Activated gamma-delta T cell treated with anti-CD3 and anti-CD28 coated beads, Interleukin-2, amount 50 U/mL, for 16 hours (primary cell): Measurements from ENCODE around the gene POLR1G.

Experiments
- DNase-seq: peaks from one replicate; pipeline ENCODE4 v3.0.0-alpha.2; 2020; ENCODE audit warnings: low read depth

The POLR1G gene, protein sequence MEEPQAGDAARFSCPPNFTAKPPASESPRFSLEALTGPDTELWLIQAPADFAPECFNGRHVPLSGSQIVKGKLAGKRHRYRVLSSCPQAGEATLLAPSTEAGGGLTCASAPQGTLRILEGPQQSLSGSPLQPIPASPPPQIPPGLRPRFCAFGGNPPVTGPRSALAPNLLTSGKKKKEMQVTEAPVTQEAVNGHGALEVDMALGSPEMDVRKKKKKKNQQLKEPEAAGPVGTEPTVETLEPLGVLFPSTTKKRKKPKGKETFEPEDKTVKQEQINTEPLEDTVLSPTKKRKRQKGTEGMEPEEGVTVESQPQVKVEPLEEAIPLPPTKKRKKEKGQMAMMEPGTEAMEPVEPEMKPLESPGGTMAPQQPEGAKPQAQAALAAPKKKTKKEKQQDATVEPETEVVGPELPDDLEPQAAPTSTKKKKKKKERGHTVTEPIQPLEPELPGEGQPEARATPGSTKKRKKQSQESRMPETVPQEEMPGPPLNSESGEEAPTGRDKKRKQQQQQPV

DNA sequence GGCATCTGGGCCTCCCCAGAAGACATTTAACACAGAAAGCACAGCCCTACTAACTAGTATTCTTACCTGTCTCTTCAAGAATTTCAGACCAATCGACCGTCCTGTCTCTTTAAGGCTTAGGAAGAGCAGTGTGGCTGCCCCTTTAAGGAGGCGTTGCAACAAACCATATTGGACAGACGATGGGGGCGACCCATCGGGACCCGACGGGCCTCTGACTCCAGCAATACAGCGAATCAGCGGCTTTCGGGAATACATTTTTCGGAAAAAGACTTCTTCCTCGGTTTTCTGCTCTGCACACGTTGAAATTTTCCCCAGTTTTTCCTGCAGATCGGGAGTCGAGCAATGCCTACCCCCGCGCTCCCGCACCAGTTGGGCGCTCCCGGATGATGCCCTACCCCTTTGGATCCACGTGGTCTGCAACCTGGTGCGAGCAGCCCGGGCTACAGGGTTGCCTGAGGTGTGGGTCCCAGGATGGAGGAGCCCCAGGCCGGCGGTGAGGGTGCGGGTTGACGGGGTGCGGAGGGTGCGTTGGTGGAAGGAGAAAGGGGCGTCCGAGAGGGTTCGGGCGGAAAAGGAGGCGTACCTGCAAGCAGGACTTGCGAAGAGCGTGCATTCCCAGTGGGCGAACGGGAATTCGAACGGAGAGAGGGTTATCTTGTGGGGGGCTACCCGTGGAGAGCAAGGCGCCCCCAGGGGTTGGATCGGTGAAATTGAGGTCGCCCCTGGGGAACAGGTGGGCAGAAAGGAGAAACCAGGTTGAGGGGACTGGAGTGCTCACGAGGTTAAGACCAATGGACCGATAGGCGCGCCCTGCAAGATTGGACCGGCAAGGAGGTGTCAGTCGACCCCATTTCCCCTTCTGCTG lies at the start of gene POLR1G:
Gene POLR1G (plus strand): TSS at position 419 of the 865 bp plus-strand sequence. CDS start 53 bp downstream, at position 472.
- DNase-seq, result peak; percentile 68

DNA sequence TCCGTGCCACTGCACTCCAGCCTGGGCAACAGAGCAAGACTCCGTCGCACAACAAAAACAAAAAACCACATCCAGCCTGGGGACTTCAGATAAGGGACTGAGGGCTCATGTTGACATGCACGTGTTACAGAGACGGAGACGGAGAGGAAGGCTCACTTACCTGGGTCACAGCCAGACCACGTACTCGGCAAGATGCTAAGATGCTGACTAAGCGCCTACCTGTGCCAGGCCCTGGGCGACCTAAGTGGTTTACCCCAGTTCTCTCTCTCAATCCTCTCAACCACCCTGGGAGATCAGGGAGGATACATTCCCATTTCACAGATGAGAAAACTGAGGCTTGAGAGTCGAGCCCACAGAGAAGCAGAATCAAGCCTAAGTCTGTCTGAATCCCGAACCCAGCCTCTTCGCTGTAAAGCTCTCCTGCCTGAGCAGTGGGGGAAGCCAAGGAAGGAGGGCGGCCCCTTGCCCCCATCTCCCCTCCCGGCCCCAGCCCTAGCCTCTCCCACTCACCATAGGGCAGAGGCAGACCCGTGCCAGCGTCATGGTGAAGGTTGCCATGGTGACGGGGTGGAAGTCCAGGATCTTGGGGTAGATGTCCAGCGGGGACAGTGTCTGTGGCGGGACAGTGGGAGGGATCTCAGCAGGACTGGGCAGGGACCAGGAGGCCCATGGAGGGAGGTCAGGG lies 49.5 kb upstream of the POLR1G start:
- no peak for DNase-seq

DNA sequence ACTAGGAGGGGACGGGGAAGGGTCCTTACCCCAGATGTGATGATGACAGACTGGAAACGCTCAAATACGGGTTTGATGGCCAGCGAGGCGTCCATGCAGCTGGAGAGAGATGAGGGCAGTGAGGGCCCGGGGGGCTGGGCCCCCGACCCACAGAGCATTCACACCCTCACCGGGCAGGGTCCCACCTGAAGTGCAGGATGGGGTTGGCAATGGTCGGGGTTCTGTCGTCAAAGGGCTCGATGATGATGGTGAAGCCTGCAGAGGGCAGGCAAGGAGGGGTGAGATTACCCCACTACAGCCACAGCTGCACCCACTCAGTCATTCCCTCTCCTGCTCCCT lies 49.0 kb upstream of the POLR1G start:
- DNase-seq, result no peak

DNA sequence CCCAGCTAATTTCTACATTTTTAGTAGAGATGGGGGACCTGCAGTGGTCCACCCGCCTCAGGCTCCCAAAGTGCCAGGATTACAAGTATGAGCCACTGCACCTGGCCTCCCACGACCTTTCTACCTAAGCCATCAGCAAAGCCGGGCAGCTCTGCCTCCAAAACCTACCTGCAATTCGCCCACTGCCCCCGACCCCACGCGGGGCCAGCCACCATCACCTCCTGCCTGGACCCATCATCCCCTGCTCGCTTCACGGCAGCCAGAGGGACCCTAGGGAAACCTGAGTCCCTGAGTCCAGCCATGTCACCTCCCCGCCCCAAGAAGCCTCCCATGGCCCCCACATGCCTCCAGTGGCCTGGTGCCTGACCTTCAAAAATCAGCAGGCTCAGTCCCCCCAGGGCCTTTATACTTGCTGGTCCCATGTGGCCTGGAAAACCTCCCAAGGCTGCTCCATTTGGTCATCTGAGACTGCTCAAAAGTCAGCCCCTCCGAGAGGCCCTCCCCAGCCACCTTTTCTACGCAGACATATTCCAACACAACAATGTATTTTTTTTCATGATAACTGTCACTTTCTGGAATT lies 48.1 kb upstream of the POLR1G start:
- DNase-seq, result no peak

DNA sequence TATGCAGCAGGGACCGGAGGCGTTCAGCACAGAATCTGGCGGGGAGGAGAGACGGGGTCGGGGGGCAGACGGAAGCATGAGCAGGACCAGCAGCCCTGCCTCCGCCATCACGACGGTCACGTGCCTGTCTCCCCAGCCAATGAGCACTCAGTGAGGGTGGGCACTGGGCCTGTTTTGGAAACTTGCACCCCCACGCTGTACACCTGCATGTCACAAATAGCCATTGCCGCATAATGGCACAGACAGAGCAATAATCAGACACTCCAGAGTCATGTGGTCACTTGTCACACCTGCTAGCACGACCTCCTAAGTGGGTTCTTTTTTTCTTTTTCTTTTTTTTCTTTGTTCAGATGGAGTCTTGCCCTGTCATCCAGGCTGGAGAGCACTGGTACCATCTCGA lies 44.8 kb upstream of the POLR1G start:
- no peak for DNase-seq

DNA sequence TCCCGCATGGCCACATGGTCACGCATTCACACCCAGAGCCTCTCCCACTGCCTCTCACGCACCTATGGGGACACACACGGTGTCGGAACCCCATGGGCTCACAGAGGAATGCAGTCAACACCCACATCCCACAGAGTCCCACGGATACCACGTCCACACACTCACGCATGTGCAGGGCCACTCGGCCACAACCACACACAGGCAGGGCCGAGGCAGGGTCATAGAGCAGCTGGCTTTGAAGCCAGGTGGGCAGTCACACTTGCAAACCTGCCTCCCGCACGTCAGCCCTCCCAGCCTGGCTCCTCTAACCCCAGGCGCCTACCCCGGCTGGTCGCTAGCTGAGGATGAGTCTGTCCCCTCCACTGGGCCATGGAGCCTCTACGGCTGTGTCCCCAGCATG lies 44.2 kb upstream of the POLR1G start:
- DNase-seq, result no peak

DNA sequence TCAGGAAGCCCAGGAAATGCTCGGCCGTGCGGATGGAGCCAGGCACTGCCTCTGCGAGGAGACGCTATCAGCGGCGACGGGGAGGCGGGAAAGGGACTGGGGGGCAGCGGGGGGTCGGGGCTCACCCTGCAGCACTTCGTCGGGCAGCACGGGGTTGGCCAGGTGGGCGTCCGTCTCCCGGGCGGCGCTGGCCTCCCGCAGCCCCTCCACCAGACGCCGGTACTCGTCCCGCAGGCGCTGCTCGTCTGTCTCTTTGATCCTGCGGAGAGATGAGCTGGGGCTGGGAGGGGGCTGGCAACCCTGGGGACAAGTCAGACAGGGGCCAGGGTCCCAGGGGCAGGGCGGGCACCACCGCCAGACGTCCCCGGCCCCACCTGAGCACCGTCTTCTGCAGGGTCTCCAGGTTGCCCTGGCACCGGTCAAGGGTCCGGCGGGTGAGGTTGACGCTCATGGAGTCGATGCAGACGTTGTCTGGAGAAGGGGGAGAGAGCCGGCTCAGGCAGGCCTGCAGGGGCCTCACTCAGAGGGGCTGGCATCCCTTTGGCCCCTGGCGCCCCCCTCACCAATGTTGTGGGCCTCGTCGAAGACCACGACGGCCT lies 42.5 kb upstream of the POLR1G start:
- no peak for DNase-seq

DNA sequence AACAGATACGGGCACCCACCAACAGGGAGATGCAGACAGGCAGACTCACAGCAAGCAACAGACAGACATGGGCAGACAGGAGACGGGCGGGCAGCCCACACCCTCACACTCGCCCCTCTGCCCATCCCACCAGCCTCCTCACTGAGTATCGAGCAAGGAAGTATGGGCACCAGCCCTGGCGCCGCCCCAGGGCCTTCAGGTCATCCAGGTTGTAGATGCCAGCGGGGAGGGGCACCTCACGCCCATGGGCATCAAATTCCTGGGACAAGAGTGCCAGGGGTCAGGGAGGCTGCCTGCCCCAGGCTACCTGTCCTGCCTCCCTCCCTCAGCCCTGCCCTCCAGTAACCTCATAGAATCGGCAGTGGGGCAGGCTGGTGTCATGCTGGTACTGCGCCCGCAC lies 41.7 kb upstream of the POLR1G start:
- no peak for DNase-seq

DNA sequence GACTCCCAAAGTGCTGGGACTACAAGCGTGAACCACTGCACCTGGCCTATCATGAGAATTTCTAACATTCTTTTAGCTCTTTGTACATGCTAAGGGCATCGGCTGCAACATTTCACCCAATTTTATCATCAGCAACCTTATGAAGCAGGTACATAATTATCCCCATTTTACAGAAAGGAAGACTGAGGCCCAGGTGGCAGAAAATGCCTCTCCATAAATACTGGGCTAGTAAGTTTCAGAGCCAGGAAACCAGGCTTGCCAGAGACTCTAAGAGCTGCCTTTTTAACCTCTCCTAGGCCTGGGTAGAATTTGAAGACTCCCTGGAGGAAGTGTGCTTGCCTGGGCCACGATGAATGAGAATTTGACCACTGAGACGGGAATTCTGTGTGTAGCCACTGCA lies 38.3 kb upstream of the POLR1G start:
- no peak for DNase-seq

DNA sequence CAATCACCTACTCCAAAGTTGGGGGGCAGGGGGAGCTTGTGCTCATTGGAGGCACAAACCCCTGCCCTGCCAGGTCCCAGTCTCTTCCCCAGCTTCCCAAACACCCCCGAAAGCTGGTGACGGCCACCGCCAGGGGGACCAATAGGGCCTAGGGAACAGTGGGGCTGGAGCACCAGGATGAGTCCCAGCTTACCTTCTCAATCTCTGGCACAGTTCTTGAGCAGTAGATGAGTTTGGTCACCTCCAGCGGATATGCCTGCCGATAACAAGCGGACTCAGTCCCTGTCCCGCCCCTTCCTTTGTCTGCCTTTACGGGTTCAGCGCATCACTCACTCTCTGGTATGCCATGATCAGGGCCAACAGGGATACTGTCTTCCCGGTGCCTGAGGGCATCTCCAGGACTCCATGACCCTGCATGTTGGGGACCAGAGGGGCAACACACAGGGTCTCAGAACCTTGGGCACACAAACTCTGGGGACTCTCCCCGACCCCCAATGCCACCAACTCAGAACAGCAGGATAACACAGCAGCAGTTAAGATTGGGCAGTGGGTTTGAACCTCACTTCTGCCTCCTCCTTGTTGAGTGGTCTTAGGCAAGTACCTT lies 37.6 kb upstream of the POLR1G start:
- DNase-seq, result no peak

DNA sequence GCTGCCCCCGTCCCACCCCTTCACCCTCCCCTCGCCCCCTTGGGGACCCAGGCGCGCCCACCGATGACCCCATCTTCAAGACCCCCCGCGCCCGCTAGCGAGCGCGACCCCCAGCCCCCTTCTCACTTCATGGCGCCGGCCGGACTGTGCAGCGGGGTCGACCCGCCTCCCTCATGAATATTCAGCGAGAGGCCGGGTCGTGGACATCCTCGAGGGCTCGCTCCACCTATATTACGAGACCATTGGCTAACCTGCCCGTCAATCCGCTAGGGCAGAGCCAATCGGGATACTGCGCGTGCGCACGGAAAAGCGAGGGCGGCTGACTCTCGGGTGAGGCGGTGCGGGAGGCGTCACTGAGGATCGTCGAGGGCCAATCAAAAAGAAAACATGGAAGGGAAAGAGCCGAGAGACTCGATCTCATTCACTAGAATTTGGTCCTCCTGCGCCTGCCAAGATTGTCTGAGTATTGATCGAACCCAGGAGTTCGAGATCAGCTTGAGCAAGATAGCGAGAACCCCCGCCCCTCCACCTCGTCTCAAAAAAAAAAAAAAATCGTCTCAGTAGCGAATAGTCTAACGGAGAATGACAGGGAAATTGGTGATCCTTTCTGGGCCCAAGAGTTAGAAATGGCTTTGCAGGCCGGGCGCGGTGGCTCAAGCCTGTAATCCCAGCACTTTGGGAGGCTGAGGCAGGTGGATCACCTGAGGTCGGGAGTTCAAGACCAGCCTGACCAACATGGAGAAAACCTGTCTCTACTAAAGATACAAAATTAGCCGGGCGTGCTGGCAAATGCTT lies 35.8 kb upstream of the POLR1G start, which contains the start of gene ERCC2:
Gene ERCC2 (minus strand): TSS at position 164 of the 795 bp plus-strand sequence. CDS start 33 bp downstream, at position 131.
- peak; percentile 100 for DNase-seq

DNA sequence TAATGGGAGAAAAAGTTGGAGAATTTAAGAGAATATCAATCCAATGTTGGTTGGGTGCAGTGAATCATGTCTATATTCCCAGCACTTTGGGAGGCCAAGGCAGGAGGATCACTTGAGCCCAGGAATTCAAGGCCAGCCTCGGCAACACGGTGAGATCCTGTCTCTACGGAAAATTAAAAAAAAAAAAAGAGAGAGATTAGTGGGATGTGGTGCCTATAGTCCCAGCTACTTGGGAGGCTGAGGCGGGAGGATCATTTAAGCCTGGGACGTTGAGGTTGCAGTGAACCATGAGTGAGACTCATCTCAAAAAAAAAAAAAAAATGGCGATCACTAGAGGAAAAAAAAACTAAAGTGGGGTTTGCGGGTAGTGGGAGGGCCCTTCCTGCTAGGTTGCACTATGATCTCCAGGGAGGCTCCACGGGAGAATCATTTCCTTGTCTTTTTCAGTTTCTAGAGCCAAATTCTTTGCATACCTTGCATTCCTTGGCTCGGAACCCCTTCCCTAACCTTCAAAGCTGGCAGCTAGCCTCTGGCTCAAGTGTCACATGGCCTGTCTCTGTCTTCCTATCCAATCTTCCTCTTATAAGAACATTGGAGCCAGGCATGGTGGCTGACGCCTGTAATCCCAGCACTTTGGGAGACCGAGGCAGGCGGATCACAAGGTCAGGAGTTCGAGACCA lies 30.3 kb upstream of the POLR1G start:
- DNase-seq, result no peak

DNA sequence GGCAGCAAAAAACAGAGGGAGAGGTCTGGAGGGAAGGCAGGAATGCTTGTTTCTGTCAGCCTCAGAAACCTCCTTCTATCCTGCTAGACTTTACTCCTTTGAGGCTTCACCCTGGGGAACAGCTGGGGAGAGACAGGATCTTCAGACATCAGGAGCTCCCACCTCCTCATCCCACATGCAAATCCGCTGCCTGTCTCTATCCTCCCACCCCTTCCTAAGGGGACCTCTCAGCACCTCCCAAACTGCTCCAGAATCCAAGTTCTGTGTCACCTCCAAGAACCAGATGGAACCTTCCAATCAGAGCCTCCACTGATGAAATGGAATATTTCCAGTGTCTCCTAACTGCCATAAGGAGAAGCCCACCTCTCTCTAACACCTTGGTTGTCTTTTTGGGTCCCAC lies 26.3 kb upstream of the POLR1G start:
- no peak for DNase-seq

DNA sequence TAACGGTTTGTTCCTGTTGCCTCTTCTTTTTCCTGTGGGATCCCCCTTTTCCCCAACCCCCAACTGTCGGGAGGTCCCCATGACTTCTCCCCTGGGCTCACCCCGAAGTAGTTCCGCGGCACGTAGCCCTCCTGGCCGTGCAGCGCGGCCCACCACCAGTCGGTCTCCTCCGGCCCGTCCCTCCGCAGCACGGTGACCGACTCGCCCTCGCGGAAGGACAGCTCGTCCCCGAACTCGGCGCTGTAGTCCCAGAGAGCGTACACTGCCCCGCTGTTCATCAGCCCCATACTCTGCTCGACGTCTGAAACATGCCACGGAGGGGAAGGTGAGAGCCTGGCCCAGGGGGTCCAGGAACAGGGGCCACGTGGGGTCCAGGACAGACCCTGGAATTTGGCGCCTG lies 24.0 kb upstream of the POLR1G start:
- no peak for DNase-seq

DNA sequence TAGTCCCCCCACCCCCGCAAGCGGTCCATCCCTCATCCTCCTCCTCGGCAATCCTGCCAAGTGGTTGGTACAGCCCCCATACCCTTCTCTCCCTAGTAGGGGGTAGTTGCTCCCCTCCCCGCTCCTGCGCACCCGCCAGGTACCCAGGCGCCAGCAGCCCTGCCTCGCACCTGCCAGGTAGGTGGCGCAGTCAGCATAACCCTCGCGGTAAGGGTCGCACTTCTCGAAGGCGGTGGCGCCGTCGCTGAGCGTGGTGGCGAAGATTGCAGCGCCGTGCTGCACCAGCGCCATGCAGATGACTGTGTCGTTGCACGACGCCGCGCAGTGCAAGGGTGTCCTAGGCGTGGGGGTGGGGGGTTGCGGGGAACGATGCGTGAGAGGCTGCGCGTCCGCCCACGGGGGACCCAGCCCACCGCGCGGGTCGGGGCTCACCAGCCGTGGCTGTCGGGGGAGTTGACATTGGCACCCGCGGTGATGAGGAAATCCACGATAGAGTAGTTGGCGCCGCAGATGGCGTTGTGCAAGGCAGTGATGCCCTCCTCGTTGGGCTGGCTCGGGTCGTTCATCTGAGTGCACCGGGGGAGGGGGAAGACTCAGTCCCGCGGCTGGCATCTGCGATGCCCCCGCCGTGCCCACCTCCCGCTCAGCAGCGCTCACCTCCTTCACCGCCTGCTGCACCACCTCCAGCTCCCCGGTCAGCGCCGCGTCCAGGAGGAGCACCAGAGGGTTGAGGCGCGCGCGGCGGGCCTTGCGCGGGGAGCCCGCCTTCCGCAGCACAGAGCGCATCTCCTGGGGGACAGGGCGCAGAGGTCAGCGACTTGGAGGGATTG lies 20.8 kb upstream of the POLR1G start:
- DNase-seq, result no peak

DNA sequence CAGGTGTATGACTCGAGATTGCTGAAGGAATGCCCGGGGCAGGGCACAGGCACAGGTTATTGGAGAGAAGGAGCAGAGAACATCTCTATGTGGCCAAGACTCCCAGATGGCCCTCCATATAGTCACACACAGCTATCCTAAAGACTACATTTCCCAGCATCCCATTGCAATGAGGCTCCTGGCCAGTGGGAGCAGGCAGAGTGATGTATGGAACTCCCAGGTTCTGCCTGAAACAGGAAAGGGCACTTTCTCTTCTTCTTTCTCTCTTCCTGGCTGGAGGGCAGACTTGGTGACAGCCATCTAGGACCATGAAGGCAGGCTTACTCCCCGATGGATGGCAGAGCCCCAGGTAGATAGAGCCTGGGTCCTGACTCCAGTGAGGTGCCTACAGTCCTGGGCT lies 15.1 kb upstream of the POLR1G start:
- DNase-seq, result no peak

DNA sequence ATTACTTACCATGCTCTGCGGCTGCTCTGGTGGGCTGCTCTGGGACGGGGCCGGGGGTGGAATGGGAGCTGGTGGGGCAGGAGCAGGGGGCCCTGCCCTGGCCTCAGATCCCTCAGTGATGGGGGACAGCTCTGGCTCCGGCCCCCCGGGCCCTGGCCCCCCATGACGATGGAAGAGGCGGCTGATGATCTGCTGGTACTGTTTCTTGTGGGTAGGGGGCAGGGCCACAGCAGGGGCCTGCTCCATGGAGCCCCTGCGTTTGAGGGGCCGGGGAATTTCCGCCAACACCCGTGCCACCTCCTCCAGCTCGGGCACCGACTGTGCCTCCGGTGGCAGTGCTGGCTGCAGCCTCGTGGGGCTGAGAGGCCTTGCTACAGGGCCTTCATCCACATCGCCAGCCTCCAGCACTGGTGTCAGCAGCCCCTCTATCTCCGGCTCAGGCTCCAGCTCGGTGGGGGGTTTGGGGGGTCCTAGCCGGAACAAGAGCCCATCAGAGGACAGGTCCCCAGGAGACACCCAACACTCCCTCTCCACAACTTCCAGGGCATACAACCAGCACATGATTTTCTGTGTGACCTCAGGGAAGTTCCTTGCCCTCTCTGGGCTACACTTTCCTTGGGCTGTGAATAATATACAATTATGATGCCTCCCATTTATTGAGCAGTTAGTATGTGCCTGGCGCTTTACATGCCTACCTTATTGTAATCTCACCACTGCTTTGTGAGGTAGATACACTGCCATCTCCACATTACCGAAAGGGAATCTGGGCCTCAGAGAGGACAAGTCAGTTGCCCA lies 14.4 kb upstream of the POLR1G start:
- no peak for DNase-seq
